Measurements from ENCODE around the gene NFU1.

DNA sequence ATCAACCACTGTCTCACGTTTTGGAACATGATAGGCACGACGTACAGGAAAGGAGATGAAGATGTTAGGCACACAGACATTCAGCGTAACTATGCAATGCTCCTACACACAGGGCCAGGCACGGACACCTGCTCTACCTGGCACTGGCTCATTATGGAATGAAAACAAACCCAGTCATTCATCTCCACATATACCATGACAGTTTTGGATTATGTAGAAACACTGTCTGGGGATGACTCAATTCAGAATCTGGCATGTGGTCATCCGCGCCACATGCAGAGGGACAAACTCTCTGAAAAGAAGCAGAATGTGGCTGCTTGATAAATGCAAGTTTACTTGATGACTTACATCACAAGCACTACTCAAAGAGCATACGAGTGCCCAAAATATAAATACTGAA lies 29.5 kb upstream of the NFU1 start:
- TF ChIP-seq, protein P1, sequence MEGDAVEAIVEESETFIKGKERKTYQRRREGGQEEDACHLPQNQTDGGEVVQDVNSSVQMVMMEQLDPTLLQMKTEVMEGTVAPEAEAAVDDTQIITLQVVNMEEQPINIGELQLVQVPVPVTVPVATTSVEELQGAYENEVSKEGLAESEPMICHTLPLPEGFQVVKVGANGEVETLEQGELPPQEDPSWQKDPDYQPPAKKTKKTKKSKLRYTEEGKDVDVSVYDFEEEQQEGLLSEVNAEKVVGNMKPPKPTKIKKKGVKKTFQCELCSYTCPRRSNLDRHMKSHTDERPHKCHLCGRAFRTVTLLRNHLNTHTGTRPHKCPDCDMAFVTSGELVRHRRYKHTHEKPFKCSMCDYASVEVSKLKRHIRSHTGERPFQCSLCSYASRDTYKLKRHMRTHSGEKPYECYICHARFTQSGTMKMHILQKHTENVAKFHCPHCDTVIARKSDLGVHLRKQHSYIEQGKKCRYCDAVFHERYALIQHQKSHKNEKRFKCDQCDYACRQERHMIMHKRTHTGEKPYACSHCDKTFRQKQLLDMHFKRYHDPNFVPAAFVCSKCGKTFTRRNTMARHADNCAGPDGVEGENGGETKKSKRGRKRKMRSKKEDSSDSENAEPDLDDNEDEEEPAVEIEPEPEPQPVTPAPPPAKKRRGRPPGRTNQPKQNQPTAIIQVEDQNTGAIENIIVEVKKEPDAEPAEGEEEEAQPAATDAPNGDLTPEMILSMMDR (optimal IDR thresholded peaks at IDR 0.05 in 1 of 3, IDR thresholded peaks at IDR 0.05 in 1 of 3, conservative IDR thresholded peaks at IDR 0.05 in 1 of 3; ENCODE audit: extremely low read depth in 1 of 3, insufficient read depth in 2 of 3, low read length in 3 of 3): no peak
- TF ChIP-seq EZH2 (IDR thresholded peaks at IDR 0.05; ENCODE audit: low read length): no peak
